ENCODE data around the gene ATP8B1. TPM values are rescaled to one million over a fixed set of nuclear protein-coding genes. Genes with fewer than 3 reads are reported as not detected.
A peak's percentile ranks its signal among the peaks of the same experiment; 100 is the strongest.

ATP8B1 gene
- total RNA-seq, 2 donors from 2014 or later: 18.5 to 41.5 TPM

DNA sequence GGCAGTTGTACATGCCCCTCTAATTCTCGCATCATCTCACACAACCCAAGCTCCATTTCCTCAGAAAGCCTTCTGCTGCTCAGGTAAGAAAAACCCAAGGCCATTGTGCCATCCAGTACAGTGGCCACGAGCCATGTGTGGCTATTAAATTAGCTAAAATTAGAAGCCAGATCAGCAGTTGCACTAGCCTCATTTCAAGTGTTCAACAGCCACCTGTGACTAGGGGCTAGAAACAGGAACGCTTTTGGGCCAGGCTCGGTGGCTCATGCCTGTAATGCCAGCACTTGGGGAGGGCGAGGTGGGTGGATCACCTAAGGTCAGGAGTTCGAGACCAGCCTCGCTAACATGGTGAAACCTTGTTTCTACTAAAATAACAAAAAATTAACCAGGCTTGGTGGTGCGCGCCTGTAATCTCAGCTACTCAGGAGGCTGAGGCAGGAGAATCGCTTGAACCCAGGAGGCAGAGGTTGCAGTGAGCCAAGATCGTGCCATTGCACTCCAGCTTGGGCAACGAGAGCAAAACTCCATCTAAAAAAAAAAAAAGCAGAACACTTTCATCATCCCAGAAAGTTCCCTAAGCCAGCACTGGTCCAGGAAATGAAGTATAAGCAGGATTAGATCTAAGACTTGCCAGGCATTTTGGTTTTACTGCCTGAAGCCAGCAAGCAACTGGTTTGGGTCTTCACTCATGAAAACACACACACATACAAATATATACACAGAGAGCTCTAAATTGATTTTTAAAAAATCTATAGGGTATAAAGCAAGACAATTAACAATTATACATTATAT is 35.7 kb downstream of the ATP8B1 start:
- no peak for TF ChIP-seq POLR2A (IDR thresholded peaks at IDR 0.05)
- TF ChIP-seq, protein P1, sequence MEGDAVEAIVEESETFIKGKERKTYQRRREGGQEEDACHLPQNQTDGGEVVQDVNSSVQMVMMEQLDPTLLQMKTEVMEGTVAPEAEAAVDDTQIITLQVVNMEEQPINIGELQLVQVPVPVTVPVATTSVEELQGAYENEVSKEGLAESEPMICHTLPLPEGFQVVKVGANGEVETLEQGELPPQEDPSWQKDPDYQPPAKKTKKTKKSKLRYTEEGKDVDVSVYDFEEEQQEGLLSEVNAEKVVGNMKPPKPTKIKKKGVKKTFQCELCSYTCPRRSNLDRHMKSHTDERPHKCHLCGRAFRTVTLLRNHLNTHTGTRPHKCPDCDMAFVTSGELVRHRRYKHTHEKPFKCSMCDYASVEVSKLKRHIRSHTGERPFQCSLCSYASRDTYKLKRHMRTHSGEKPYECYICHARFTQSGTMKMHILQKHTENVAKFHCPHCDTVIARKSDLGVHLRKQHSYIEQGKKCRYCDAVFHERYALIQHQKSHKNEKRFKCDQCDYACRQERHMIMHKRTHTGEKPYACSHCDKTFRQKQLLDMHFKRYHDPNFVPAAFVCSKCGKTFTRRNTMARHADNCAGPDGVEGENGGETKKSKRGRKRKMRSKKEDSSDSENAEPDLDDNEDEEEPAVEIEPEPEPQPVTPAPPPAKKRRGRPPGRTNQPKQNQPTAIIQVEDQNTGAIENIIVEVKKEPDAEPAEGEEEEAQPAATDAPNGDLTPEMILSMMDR (IDR thresholded peaks at IDR 0.05): no peak
- H3K4me1 ChIP-seq: peaks cover 57% of the 10 kb centered on the region
- intact Hi-C loops (cut with DNase I): no loop called here
- H3K36me3 ChIP-seq (replicated peaks in 1 of 2; ENCODE audit: insufficient read depth in 1 of 2, low read depth in 2 of 2): no peaks in the 10 kb centered on the region
- no peaks in the 10 kb centered on the region for H3K9me3 ChIP-seq
- no peak overlapping the region for H3K4me3 ChIP-seq
- no peak for ATAC-seq
- H3K27ac ChIP-seq: peak overlapping the region in 1 of 4 donors; percentile 63
- WGBS, 2 donors: 72 to 85% methylated on average over 11 to 12 of the region's 12 CpGs
- no peak for DNase-seq
- no peaks in the 10 kb centered on the region for H3K27me3 ChIP-seq

DNA sequence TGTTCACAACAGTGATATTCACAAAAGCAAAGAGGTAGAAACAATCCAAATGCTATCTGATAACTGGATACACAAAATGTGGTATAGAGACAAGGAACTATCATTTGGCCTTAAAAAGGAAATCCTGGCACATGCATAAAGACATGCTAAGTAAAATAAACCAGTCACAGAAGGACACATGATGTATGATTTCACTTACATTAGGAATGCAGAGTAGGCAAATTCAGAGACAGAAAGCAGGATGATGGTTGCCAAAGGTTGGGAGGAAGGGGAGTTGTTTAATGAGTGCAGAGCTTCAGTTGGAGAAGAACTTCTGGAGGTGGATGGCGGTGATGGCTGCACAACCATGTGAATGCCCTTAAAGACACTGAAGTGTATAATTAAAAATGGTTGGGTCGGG is 38.1 kb downstream of the ATP8B1 start:
- WGBS, 2 donors: 88 to 93% methylated on average over 2 of the region's 2 CpGs
- no peak for TF ChIP-seq POLR2A (IDR thresholded peaks at IDR 0.05)
- TF ChIP-seq, protein P1 (IDR thresholded peaks at IDR 0.05): no peak

DNA sequence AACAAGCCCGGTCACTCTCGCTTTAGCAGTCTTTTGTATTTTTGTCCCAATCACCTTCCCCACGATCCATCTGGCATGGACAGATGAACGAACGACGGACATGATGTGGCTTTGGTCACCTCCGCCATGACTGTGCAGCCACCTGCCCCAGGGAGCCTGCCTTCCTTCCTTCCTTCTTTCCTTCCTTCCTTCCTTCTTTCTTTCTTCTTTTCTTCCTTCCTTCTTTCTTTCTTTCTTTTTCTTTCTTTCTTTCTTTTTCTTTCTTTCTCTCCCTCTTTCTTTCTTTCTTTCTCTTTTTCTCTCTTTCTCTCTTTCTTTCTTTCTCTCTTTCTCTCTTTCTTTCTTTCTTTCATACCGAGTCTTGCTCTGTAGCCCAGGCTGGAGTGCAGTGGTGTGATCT is 39.0 kb downstream of the ATP8B1 start:
- TF ChIP-seq, protein P1 (IDR thresholded peaks at IDR 0.05): no peak
- TF ChIP-seq POLR2A (IDR thresholded peaks at IDR 0.05): no peak
- H3K4me3 ChIP-seq: no peak overlapping the region
- no peak for DNase-seq
- no peaks in the 10 kb centered on the region for H3K9me3 ChIP-seq
- intact Hi-C loops (cut with DNase I): no loop called here
- H3K27ac ChIP-seq: no peak overlapping the region
- H3K36me3 ChIP-seq (replicated peaks in 1 of 2; ENCODE audit: insufficient read depth in 1 of 2, low read depth in 2 of 2): no peaks in the 10 kb centered on the region
- H3K27me3 ChIP-seq: no peaks in the 10 kb centered on the region
- ATAC-seq: no peak
- 95% methylated on average over 8 of the region's 8 CpGs for WGBS, 2 donors
- peaks cover 26% of the 10 kb centered on the region for H3K4me1 ChIP-seq

More for the DNA sequence above, 38.1 kb downstream of the ATP8B1 start:
- H3K27ac ChIP-seq: no peak overlapping the region
- no peaks in the 10 kb centered on the region for H3K27me3 ChIP-seq
- DNase-seq (no peak), ATAC-seq (no peak)
- H3K4me3 ChIP-seq: no peak overlapping the region
- H3K4me1 ChIP-seq: peaks cover 33% of the 10 kb centered on the region
- no peaks in the 10 kb centered on the region for H3K9me3 ChIP-seq
- no peaks in the 10 kb centered on the region for H3K36me3 ChIP-seq (replicated peaks in 1 of 2; ENCODE audit: insufficient read depth in 1 of 2, low read depth in 2 of 2)
- intact Hi-C loops (cut with DNase I): no loop called here

DNA sequence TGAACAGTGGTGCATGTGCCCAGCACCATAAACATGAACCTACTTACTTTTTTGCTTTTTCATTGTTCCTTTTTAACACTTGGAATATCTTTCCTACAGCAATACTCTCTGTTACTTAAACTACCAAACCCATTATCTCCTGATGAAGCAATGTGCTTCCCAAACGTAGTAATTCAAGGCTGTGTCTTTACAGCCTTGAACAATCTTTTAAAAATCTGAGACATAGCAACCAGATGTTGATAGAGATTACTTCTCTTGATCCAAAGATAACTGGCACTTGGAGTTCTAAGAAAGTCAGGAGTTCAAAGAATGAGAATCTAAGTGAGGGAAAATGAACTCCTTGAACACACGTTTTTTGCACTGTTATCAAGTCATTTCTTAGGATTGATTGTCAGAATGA is 40.4 kb downstream of the ATP8B1 start:
- DNase-seq (no peak), ATAC-seq (no peak)
- Histone ChIP-seq H3K9me3 (no peaks in the 10 kb centered on the region), H3K4me1 (peaks cover 12% of the 10 kb centered on the region), H3K27ac (no peak overlapping the region), H3K27me3 (no peaks in the 10 kb centered on the region), H3K4me3 (no peak overlapping the region), H3K36me3 (replicated peaks in 1 of 2; ENCODE audit: insufficient read depth in 1 of 2, low read depth in 2 of 2) (no peaks in the 10 kb centered on the region)
- intact Hi-C loops (cut with DNase I): no loop called here
- WGBS, 2 donors: 30 to 36% methylated on average over 2 of the region's 2 CpGs
- TF ChIP-seq, protein P1 (IDR thresholded peaks at IDR 0.05): no peak
- TF ChIP-seq POLR2A (IDR thresholded peaks at IDR 0.05): no peak

DNA sequence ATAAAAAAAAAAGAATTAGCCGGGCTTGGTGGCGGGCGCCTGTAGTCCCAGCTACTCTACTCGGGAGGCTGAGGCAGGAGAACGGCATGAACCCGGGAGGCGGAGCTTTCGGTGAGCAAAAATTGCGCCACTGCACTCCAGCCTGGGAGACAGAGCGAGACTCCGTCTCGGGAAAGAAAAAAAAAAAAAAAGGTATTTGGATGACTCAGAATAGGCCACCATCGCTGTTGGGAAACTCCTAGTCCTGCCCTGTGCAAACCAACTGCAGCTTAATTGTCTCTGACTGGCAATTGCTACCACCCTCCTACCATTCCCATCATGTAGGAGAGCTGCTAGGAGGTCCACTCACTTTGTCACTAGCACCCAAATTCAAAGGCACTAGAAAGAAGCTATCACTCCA is 43.5 kb downstream of the ATP8B1 start:
- Histone ChIP-seq H3K36me3 (replicated peaks in 1 of 2; ENCODE audit: insufficient read depth in 1 of 2, low read depth in 2 of 2) (no peaks in the 10 kb centered on the region), H3K4me3 (no peak overlapping the region), H3K27me3 (no peaks in the 10 kb centered on the region), H3K27ac (no peak overlapping the region), H3K9me3 (no peaks in the 10 kb centered on the region), H3K4me1 (peaks cover 13% of the 10 kb centered on the region)
- DNase-seq (no peak), ATAC-seq (no peak)
- 95% methylated on average over 13 of the region's 13 CpGs for WGBS, 2 donors
- intact Hi-C loops (cut with DNase I): no loop called here
- TF ChIP-seq, protein P1 (IDR thresholded peaks at IDR 0.05): no peak
- no peak for TF ChIP-seq POLR2A (IDR thresholded peaks at IDR 0.05)

All from body of pancreas (tissue), 4 donors.